Stimulated activated CD4-positive, alpha-beta T cell treated with anti-CD3 and anti-CD28 coated beads, Interleukin-15, amount 100 ng/mL, for 24 hours (primary cell): Measurements from ENCODE around the gene C16orf95.
A peak's percentile ranks its signal among the peaks of the same experiment; 100 is the strongest.
"Not testable (repeated sequence)": the region's sequence is repeated elsewhere in the genome, so short reads cannot be mapped to it uniquely, and the experiment has no call there.

Source experiments
- DNase-seq: peaks from one replicate; pipeline ENCODE4 v3.0.0-alpha.2; 2020

C16orf95 gene

GRCh38 chr16:87278191-87279093 is 38.8 kb downstream of the C16orf95 start:
- peak; percentile 65 for DNase-seq

GRCh38 chr16:87276924-87277323 is 40.3 kb downstream of the C16orf95 start:
- no peak for DNase-seq

- DNase-seq, result no peak
These were observed 41.0 kb downstream of the C16orf95 start for GRCh38 chr16:87276091-87276701.

GRCh38 chr16:87274794-87275193 is 42.4 kb downstream of the C16orf95 start:
- no peak for DNase-seq

- DNase-seq, result no peak
These were observed 43.6 kb downstream of the C16orf95 start for GRCh38 chr16:87273471-87274030.

- no peak for DNase-seq
These were observed 45.9 kb downstream of the C16orf95 start for GRCh38 chr16:87271256-87271655.

- no peak for DNase-seq
These were observed 49.6 kb downstream of the C16orf95 start for GRCh38 chr16:87267566-87267965.

GRCh38 chr16:87266846-87267245 is 50.3 kb downstream of the C16orf95 start:
- DNase-seq, result no peak

- no peak for DNase-seq
These were observed 51.9 kb downstream of the C16orf95 start for GRCh38 chr16:87265261-87265660.

GRCh38 chr16:87264634-87265033 is 52.6 kb downstream of the C16orf95 start:
- DNase-seq, result no peak

GRCh38 chr16:87263418-87264052 is 53.7 kb downstream of the C16orf95 start:
- DNase-seq, result no peak

- DNase-seq, result no peak
These were observed 57.8 kb downstream of the C16orf95 start for GRCh38 chr16:87259431-87259830.

GRCh38 chr16:87258653-87259052 is 58.5 kb downstream of the C16orf95 start:
- DNase-seq, result not testable (repeated sequence)

GRCh38 chr16:87255866-87256265 is 61.3 kb downstream of the C16orf95 start:
- no peak for DNase-seq

- DNase-seq, result no peak
These were observed 62.5 kb downstream of the C16orf95 start for GRCh38 chr16:87254734-87255133.

GRCh38 chr16:87254296-87254695 is 62.9 kb downstream of the C16orf95 start:
- no peak for DNase-seq

GRCh38 chr16:87253536-87253935 is 63.7 kb downstream of the C16orf95 start:
- no peak for DNase-seq
